Measurements from ENCODE around the gene PNP. TPM values are rescaled to one million over a fixed set of nuclear protein-coding genes. Genes with fewer than 3 reads are reported as not detected.
A peak's percentile ranks its signal among the peaks of the same experiment; 100 is the strongest.

PNP gene
- total and polyA plus RNA-seq, 10 of the 15 experiments (the other 5 are each of a cell fraction or from before 2014, with no cell fraction given), result 103 to 215 (median 138) TPM

GRCh38 chr14:20456971-20457370 is 12.2 kb upstream of the PNP start:
- Histone ChIP-seq H3K4me1 (ENCODE audit: control insufficient read depth, insufficient read depth, low read length) (peaks cover 6% of the 10 kb centered on the region), H3K27me3 (replicated peaks in 1 of 2; ENCODE audit: control insufficient read depth in 2 of 2, insufficient read depth in 2 of 2, low read length in 1 of 2) (no peaks in the 10 kb centered on the region), H2AFZ (ENCODE audit: control insufficient read depth, low read depth, low read length) (no peak overlapping the region), H3K36me3 (ENCODE audit: control insufficient read depth in 2 of 2, insufficient read depth in 2 of 2, low read length in 1 of 2) (peaks cover 12 to 27% of the 10 kb centered on the region in 2 experiments), H4K20me1 (ENCODE audit: control insufficient read depth, insufficient read depth) (no peaks in the 10 kb centered on the region), H3K9me3 (replicated peaks; ENCODE audit: control insufficient read depth, insufficient read depth, low read length) (no peaks in the 10 kb centered on the region), H3K79me2 (ENCODE audit: control insufficient read depth, insufficient read depth, low read length) (peaks cover 57% of the 10 kb centered on the region), H3K9ac (ENCODE audit: control insufficient read depth, insufficient read depth, low read length) (no peak overlapping the region), H3K4me2 (ENCODE audit: control insufficient read depth, insufficient read depth) (peak overlapping the region; percentile 43; the same call in 1 of the 2 replicates), H3K27ac (ENCODE audit: control insufficient read depth, insufficient read depth) (no peak overlapping the region), H3K4me3 (no peak overlapping the region)
- in situ Hi-C loops (cut with MboI) (no loop called here), intact Hi-C loops (cut with micrococcal nuclease; ENCODE audit: unreplicated experiment) (no loop called here)
- POLR2A ChIA-PET, result no interaction called here
- FAIRE-seq, result no peak
- DNase-seq (ENCODE audit: low read depth, low spot score), result no peak
- TF ChIP-seq POLR2AphosphoS2 (IDR thresholded peaks at IDR 0.05; ENCODE audit: low read depth, low read length), result peak; percentile 66; the same call in 1 of the 2 replicates
- no peak for TF ChIP-seq JUNB (IDR thresholded peaks at IDR 0.05)
- TF ChIP-seq POLR2A (IDR thresholded peaks at IDR 0.05; ENCODE audit: low read depth, low read length), result peak; percentile 52; the same call in 1 of the 2 replicates
- TF ChIP-seq SUPT20H (IDR thresholded peaks at IDR 0.05; ENCODE audit: borderline replicate concordance, control insufficient read depth, low read depth, low read length), result no peak
- TF ChIP-seq ZNF207 (IDR thresholded peaks at IDR 0.05; ENCODE audit: borderline replicate concordance), result no peak
- peak; percentile 28 for TF ChIP-seq MTA3 (IDR thresholded peaks at IDR 0.05; ENCODE audit: borderline replicate concordance, low read length)
- TF ChIP-seq POLR2AphosphoS5 (IDR thresholded peaks at IDR 0.05; ENCODE audit: low read length), result peak; percentile 40
- 91% methylated on average over 13 of the region's 13 CpGs for WGBS (ENCODE audit: insufficient coverage, insufficient replicate concordance, low lambda C conversion rate, missing lambda C conversion rate)
- SMC1A ChIA-PET (ENCODE audit: uncharacterized antibody, unreplicated experiment), result interaction anchor here (2.6 to 3.0 kb wide), 3 partner anchors 36 to 129 kb away, joined by 9 to 27 read pairs (median 17); no protein-coding TSS in a partner anchor
- no peak for ATAC-seq
- CTCF ChIA-PET, result interaction anchor here (1.8 to 4.7 kb wide), 3 partner anchors 13 to 43 kb away, joined by 5 to 48 read pairs (median 9); partner anchors contain the start of gene TEP1
- no TSS peak for BruUV-seq (replicated peaks)
- RAD21 ChIA-PET (ENCODE audit: unreplicated experiment), result interaction anchor here (2.9 kb wide), 1 partner anchor 42 kb away, joined by 17 read pairs; no protein-coding TSS in a partner anchor
